Endothelial cell of umbilical vein (primary cell): ENCODE results near the gene MBNL2. TPM values are rescaled to one million over a fixed set of nuclear protein-coding genes. Genes with fewer than 3 reads are reported as not detected.

Source experiments
- BruUV-seq: library from RNA; stranded (reverse); fragments of 400-500 nt; replicated peaks from 2 replicates; lab custom pipeline; 2021; lab: Mats Ljungman, UMichigan
- CTCF ChIA-PET: fragments of 300-600, 350-600 bp; sonication (Branson Sonifier 250); formaldehyde crosslinking; loops from one replicate; lab custom pipeline; 2021; ENCODE audit warnings: antibody characterized with exemption, inconsistent platforms; lab: Charles Lee
- POLR2A ChIA-PET: fragments of 300-600, 350-600 bp; sonication (Branson Sonifier 250); formaldehyde crosslinking; loops from one replicate; lab custom pipeline; 2021; ENCODE audit warnings: antibody characterized with exemption, inconsistent platforms; lab: Charles Lee
- DNase-seq: peaks from one replicate; pipeline ENCODE4 v3.0.0-alpha.2; 2011; ENCODE audit warnings: low read depth, low spot score
- FAIRE-seq: peaks from 2 replicates; lab custom pipeline; 2011; peaks lifted over from hg19 to GRCh38; lab: Jason Lieb, UNC
- H2AFZ ChIP-seq: 2 replicates; pipeline ENCODE4 v1.6.0; 2012; ENCODE audit warnings: low read depth, low read length, control low read depth, inconsistent platforms
- H3K27ac ChIP-seq: 2 replicates; pipeline ENCODE4 v1.5.1; 2011; ENCODE audit warnings: low read depth, mild to moderate bottlenecking, control low read depth, low read length, moderate library complexity; ENCODE audit not compliant: insufficient read depth
- H3K27me3 ChIP-seq, 2 experiments: 2 replicates each; pipeline versions ENCODE4 v1.6.0 to v1.6.1; 2011; ENCODE audit warnings: low read length in 2 of 2, mixed read lengths in 1 of 2; ENCODE audit not compliant: control insufficient read depth in 2 of 2, insufficient read depth in 2 of 2
- H3K36me3 ChIP-seq, 2 experiments: 2 replicates in 1 of 2; 3 replicates in 1 of 2; pipeline ENCODE4 v1.5.1; 2011; ENCODE audit warnings: low read length in 2 of 2, mild to moderate bottlenecking in 1 of 2, moderate library complexity in 1 of 2; ENCODE audit not compliant: control insufficient read depth in 2 of 2, insufficient read depth in 2 of 2; ENCODE audit errors: extremely low read depth in 1 of 2
- H3K4me1 ChIP-seq: 3 replicates; pipeline ENCODE4 v1.5.1; 2011; ENCODE audit warnings: mild to moderate bottlenecking, low read length; ENCODE audit not compliant: control insufficient read depth, insufficient read depth; ENCODE audit errors: extremely low read depth
- H3K4me2 ChIP-seq: 2 replicates; pipeline ENCODE4 v1.6.1; 2011; ENCODE audit warnings: low read length, control low read depth, mixed read lengths; ENCODE audit not compliant: insufficient read depth
- H3K4me3 ChIP-seq, 3 experiments: fragments of 200-600 bp in 1 of 3; sonication (generic), shearing (Covaris generic) in 1 of 3; replicated peaks in 1 of 3; 2 replicates each; pipeline ENCODE4 v1.5.1; 2011 to 2016; ENCODE audit warnings: control low read depth in 3 of 3, low read length in 3 of 3, mild to moderate bottlenecking in 2 of 3, inconsistent platforms in 1 of 3, low read depth in 1 of 3, moderate library complexity in 1 of 3; ENCODE audit not compliant: insufficient read depth in 1 of 3
- H3K79me2 ChIP-seq: 2 replicates; pipeline ENCODE4 v1.6.0; 2012; ENCODE audit warnings: low read length, inconsistent platforms; ENCODE audit not compliant: control insufficient read depth, insufficient read depth
- H3K9ac ChIP-seq: replicated peaks from 2 replicates; pipeline ENCODE3; 2011; ENCODE audit warnings: low read length, control low read depth; ENCODE audit not compliant: insufficient read depth; ENCODE audit errors: extremely low read depth
- H3K9me1 ChIP-seq: replicated peaks from 3 replicates; pipeline ENCODE4 v1.6.0; 2011; ENCODE audit warnings: mild to moderate bottlenecking, low read length; ENCODE audit not compliant: control insufficient read depth, insufficient read depth; ENCODE audit errors: extremely low read depth
- H3K9me3 ChIP-seq: replicated peaks from 2 replicates; pipeline ENCODE4 v1.5.1; 2012; ENCODE audit warnings: low read length, inconsistent platforms; ENCODE audit not compliant: control insufficient read depth, insufficient read depth
- H4K20me1 ChIP-seq: replicated peaks from 2 replicates; pipeline ENCODE3; 2011; ENCODE audit warnings: mild to moderate bottlenecking, low read length; ENCODE audit not compliant: control insufficient read depth, insufficient read depth; ENCODE audit errors: extremely low read depth
- EZH2 ChIP-seq: IDR thresholded peaks from 2 replicates; pipeline ENCODE4 v1.6.1; 2012; ENCODE audit warnings: borderline replicate concordance, low read depth, mild to moderate bottlenecking, moderate library complexity, low read length, inconsistent platforms; ENCODE audit not compliant: severe bottlenecking
- GATA2 ChIP-seq: IDR thresholded peaks from 2 replicates; pipeline ENCODE4 v1.7.0; 2011; ENCODE audit warnings: low read depth, mild to moderate bottlenecking, moderate library complexity, mixed read lengths, low read length; ENCODE audit not compliant: insufficient read length, insufficient read depth
- POLR2A ChIP-seq: IDR thresholded peaks from 2 replicates; pipeline ENCODE4 v1.6.1; 2012; ENCODE audit warnings: low read depth, mild to moderate bottlenecking, control low read depth, low read length
- dilution Hi-C: fragments of 300-500 bp; cut with MboI; formaldehyde crosslinking; loops from one replicate; pipeline ENCODE4 v1.15.0; 2019; ENCODE audit warnings: low sequenced_read_pairs; ENCODE audit not compliant: extremely low pct_ligation_motif_present
- intact Hi-C: fragments of 100-400 bp; cut with micrococcal nuclease; formaldehyde crosslinking; loops from one replicate; pipeline ENCODE4 v1.10.0; 2022
- polyA plus RNA-seq, 4 experiments: library from polyadenylated mRNA; depleted of rRNA in 3 of 4; stranded (reverse) in 3 of 4; unstranded in 1 of 4; fragments of >200 nt; gene quantifications; 2 replicates each; pipeline versions ENCODE4 v1.2.1 to v1.2.3, GENCODE V29; 2011 to 2012; ENCODE audit warnings: missing spikeins in 1 of 4
- total RNA-seq: library from RNA; stranded (reverse); gene quantifications from 2 replicates; pipeline ENCODE4 v1.2.3, GENCODE V29; 2021
- TF ChIP-seq, protein P1 (sequence below): IDR thresholded peaks from 2 replicates; pipeline ENCODE4 v1.6.1; 2011; ENCODE audit not compliant: insufficient read depth, insufficient read length

The MBNL2 gene
- total and polyA plus RNA-seq, 2 donors (not counting 3 experiments of a cell fraction or from before 2014, with no cell fraction given): 32.9 to 76.5 TPM

DNA sequence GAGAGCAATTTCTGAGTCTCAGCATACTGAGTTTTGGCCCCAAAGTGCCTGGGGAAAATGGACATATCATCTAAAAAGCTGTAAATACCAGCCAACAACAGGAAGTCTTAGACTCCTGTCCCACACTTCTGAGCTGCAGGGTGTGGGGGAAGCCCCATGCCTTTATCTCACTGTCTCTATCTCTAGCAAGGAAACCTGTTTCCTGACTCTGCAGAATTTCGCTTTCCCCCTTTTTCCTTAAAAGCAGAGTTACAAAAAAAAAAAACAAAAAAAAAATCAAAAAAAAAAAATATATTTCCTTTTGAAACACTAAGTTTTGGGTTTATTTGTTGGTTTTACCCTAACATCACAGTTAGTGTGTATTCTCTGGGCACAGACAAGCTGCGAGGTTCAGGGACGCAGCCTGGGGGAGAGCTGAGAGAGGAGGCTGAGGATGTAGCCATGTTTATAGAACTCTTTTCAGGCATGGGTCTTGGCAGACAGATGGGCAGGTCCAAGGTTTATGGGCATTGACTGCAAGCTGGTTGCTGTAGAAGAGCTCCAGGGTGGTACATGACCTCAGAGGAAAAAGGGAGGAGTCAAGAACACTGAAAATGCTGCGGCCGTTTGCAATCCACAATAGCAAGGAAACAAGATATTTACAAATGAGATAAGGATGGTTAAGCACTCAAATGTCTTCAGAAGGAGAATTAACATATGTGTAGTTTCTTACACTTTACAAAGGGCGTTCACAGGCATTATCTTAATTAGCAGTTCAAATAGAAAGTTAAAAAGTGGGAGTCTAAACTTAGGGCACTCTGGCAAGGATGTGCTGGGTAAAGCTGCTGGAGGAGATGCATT, 4.9 kb downstream of the MBNL2 start:
- DNase-seq (peak; percentile 78), FAIRE-seq (peak; percentile 68)
- intact Hi-C loops: loop anchor here (1.0 kb wide), 2 partner anchors 8 to 14 kb away; no protein-coding TSS in a partner anchor
- Histone ChIP-seq H3K4me2 (peak overlapping the region; percentile 97), H4K20me1 (no peaks in the 10 kb centered on the region), H3K4me1 (peaks cover 50% of the 10 kb centered on the region), H3K4me3 (peak overlapping the region in 1 of 3 experiments; percentile 100), H2AFZ (no peak overlapping the region), H3K9me1 (no peaks in the 10 kb centered on the region), H3K9me3 (no peaks in the 10 kb centered on the region), H3K79me2 (peaks cover 96% of the 10 kb centered on the region), H3K9ac (peak overlapping the region; percentile 100), H3K36me3 (peaks cover 0 to 5% of the 10 kb centered on the region in 2 experiments), H3K27me3 (no peaks in the 10 kb centered on the region), H3K27ac (peak overlapping the region; percentile 89)
- POLR2A ChIA-PET: interaction anchor here (0.7 to 1.9 kb wide), 3 partner anchors 20 to 39 kb away, joined by 3 to 4 read pairs (median 3); no protein-coding TSS in a partner anchor
- TF ChIP-seq GATA2 (peak; percentile 27), EZH2 (no peak)
- dilution Hi-C loops: no loop called here
- BruUV-seq: no TSS peak
- CTCF ChIA-PET: interaction anchor here (0.7 to 9.0 kb wide), 14 partner anchors 9 to 132 kb away, joined by 3 to 58 read pairs (median 4); no protein-coding TSS in a partner anchor

DNA sequence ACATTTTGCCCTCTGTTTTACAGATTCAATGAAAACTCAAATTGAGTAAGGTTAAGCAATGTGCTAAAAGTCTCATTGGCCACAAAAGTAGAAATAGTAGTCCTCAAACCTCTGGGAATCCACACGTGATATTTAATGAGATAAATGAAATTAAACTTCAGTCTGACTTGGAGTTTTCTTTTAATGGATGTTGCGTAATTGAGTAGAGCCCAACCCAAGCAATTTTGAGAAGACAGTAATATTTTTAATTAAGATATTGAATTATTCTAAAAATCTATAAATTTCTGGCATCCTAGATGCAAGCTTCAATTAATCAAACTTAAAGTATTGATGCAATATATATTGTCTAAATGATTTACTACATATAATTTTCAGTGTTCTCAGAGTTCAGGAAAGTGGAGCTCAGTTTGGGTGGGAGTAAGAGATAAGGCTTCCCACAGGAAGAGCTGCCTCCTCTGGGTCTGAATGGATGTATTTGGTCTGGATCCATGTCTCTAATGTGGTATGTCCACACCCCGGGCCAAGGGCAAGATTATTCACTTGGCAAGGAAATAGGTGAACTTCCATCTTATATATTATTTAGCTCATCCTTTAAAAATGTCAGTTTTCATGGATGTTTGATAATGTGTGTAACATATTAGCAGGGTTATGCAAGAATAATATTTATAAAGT, 6.9 kb downstream of the MBNL2 start:
- TF ChIP-seq POLR2A (no peak), GATA2 (peak; percentile 87)
- TF ChIP-seq, protein P1, sequence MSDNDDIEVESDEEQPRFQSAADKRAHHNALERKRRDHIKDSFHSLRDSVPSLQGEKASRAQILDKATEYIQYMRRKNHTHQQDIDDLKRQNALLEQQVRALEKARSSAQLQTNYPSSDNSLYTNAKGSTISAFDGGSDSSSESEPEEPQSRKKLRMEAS: no peak
- POLR2A ChIA-PET: interaction anchor here (0.7 to 1.7 kb wide), 3 partner anchors 13 to 117 kb away, joined by 3 to 7 read pairs (median 3); no protein-coding TSS in a partner anchor
- no peak overlapping the region for H3K9ac ChIP-seq
- H3K36me3 ChIP-seq: peaks cover 2 to 7% of the 10 kb centered on the region in 2 experiments
- dilution Hi-C loops: no loop called here
- no peak overlapping the region for H3K4me3 ChIP-seq
- H3K9me1 ChIP-seq: no peaks in the 10 kb centered on the region
- H3K27me3 ChIP-seq: no peaks in the 10 kb centered on the region
- no peak overlapping the region for H2AFZ ChIP-seq
- intact Hi-C loops: no loop called here
- FAIRE-seq (peak; percentile 26), DNase-seq (peak; percentile 48)
- peak overlapping the region; percentile 37 for H3K4me2 ChIP-seq
- peaks cover 96% of the 10 kb centered on the region for H3K79me2 ChIP-seq
- BruUV-seq: no TSS peak
- no peaks in the 10 kb centered on the region for H3K9me3 ChIP-seq
- peaks cover 58% of the 10 kb centered on the region for H3K4me1 ChIP-seq
- H4K20me1 ChIP-seq: no peaks in the 10 kb centered on the region
- CTCF ChIA-PET: interaction anchor here (1.0 to 9.0 kb wide), 16 partner anchors 12 to 211 kb away, joined by 3 to 58 read pairs (median 4); no protein-coding TSS in a partner anchor
- H3K27ac ChIP-seq: peak overlapping the region; percentile 6
